Right renal cortex interstitium (tissue), 3 donors: Measurements from ENCODE around the gene DNAH1. TPM values are rescaled to one million over a fixed set of nuclear protein-coding genes. Genes with fewer than 3 reads are reported as not detected.
A peak's percentile ranks its signal among the peaks of the same experiment; 100 is the strongest.

Source experiments
- DNase-seq, 3 donors: peaks; one replicate each; pipeline ENCODE4 v3.0.0-alpha.2; 2013; ENCODE audit warnings: low read depth in 3 of 3, low spot score in 2 of 3
- polyA plus RNA-seq, 3 donors: library from polyadenylated mRNA; unstranded; fragments of 120-200 nt; gene quantifications; one replicate each; pipeline ENCODE4 v1.2.1, GENCODE V29; 2013; ENCODE audit not compliant: insufficient read length in 3 of 3

Gene DNAH1
- polyA plus RNA-seq, 3 donors = 6.5 to 8.1 (median 6.9) TPM

DNA sequence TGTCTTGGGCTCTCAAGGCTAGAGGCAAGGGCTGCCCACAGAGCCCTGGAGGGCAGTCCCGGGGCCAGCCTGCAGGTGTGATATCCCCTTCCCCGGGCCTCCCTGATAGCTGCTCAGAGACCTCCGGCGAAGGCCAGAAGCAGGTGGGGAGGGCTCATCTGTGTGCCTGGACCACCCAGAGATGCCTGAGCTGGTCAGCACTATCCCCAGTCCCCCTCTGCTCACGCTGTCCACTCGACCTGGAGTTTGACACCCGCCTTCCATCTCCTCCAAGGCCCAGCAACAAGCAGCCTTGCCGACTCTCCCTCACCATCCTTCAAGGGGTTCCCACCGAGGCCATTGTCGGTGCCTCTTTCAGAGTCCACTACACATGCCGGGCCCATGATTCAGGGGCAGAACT, 39.4 kb downstream of the DNAH1 start:
- DNase-seq = no peak

DNA sequence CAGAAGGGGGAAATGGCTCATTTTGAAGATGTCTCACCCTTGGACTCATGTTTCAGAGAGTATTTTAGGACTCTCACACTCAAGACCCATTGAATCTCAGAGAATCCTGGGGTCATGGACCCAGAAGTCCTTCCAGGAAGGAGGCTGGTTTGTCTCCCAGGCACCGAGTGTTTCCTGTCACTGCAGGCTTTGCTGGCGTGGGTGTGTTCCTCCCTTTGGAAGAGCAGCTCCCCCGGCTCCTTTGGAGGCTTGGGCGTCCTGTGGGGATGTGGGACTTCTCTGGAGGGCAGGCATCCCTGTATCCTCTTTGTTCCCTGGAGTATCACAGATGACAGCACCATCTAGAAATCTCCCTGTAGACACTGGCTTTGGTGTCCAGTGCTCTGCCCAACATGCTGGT, 40.0 kb downstream of the DNAH1 start:
- no peak for DNase-seq

DNA sequence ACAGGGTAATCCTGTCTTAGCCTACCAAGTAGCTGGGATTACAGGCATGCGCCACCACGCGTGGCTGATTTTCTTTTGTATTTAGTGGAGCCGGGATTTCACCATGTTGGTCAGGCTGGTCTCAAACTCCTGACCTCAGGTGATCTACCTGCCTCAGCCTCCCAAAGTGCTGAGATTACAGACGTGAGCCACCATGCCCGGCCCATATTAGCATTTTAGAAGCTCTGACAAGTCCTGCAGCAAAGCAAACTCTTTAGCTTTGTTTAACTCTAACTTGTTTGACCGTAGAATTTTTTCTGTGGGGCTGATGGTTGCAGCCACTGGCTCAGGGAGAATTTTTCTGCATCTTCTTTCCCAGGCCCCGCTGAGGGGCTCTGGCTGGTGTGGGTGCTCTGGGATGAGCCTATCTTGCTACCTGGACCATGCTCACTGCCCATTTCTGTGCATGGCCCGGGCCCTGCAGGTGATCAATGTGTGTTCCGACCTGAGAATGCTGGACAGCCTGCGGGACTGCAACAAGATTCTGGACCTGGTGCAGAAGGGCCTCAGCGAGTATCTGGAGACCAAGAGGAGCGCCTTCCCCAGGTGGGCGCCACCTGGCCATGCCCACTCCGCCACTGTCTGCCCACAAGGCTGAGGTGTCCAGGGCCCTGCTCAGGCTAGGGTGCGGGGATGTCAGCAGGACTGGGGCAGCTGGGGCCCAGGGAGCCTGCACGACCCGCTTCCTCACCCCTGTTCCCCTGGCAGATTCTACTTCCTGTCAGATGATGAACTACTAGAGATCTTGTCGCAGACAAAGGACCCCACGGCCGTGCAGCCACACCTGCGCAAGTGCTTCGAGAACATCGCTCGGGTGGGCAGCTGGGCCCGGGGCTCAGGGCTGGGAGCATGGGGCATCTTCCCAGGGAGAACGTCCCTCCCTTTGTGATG, 41.3 kb downstream of the DNAH1 start:
- DNase-seq = no peak

DNA sequence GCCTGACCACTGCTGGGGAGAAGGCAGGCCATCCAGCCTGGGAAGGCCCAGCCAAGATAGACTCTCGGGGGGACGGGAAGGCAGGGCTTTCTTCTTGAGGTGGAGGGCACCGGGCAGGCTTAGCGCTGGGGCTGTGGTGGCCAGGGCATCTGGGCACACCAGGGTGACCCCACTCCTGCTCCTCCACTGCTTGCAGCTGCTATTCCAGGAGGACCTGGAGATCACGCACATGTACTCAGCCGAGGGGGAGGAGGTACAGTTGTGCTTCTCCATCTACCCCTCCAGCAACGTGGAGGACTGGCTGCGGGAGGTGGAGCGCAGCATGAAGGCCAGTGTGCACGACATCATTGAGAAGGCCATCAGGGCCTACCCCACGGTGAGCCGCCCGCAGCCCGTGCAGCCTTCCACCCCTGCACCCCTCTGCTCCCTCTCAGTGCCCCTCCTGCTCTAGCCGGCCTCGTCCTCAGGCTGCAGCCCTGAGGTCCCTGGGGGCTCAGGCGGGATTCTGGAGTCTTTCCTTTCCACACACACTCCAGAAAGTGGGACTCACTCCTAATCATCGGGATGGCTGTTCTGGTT, 42.3 kb downstream of the DNAH1 start:
- no peak for DNase-seq

DNA sequence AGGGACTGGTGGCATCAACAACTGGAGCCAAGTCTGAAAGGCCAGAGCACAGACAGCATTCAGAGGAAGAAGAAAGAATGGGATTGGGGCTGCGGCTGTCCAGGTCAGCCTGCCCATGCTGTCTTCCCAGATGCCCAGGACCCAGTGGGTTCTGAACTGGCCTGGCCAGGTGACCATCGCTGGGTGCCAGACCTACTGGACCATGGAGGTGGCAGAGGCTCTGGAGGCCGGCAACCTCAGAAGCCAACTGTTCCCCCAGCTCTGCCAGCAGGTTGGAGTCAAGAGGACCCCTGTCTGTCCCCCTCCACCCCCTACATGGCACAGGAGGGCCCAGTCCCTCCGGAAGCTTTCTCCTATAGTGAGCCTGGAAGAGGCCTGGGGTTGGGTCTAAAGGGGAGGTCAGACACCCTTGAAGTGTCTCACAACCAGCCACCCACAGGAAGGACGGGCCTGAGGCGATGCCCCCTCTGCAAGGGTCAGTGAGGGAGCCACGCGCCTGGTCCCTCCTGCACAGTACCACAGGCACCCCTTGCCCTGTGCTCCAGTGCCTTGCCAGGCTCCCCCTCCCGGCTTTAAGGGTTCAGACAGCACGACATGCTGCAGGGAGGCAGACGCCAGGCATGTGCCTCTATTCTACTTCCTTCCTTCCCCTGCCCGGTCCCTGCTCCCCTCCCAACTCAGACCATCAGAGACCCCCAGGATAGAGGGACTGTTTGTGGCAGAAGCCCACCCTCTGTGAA, 43.2 kb downstream of the DNAH1 start:
- DNase-seq = no peak

DNA sequence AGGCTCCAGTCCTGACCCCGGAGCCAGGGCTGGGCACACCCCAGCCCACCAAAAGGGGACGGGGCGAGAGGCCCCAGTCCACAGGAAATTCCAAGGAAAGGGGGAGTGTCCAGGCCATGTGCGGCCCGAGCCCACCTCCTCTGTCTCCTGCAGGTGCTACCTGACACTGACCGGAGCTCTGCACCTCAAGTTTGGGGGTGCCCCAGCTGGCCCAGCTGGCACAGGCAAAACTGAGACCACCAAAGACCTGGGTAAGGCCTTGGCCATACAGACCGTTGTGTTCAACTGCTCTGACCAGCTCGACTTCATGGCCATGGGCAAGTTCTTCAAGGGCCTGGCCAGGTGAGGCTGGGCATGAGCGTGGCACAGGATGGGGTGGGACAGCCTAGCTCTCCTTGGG, 44.9 kb downstream of the DNAH1 start:
- DNase-seq = no peak

DNA sequence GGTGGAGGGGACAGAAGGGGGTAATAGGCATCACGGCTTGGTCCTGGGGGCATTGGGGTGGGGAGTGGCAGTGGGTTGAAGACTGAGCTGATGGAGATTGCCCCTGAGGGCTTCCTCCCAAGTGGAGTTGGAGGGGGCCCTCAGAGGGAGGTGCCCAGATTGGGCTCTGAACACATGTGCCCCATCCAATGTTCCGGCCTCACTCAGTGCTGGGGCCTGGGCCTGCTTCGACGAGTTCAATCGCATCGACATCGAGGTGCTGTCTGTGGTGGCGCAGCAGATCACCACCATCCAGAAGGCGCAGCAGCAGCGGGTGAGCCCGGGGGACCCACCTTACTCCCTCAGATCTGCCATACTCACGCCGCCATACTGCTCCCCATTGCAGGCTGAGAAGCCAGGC, 45.3 kb downstream of the DNAH1 start:
- DNase-seq = no peak

DNA sequence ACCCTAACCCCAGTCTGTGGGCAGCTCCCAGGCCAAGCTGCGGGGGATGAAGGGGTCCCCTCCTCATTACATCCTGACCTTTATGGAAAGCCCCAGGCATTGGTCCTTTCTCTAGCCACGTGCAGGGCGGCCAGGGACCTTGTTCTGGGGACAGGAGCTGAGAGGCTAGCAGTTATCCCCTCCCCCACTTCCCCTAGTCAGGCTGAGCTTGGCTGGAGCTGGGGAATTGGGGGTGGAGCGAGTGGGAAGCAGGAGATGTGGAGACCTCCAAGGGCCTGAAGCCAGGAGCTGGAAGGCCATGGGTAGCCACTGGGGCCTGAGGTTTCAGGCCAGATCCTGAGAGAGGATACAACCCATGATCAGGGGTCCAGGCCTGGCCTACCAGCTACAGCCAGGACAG, 45.8 kb downstream of the DNAH1 start:
- DNase-seq = peak in 1 of 3 donors; percentile 32

DNA sequence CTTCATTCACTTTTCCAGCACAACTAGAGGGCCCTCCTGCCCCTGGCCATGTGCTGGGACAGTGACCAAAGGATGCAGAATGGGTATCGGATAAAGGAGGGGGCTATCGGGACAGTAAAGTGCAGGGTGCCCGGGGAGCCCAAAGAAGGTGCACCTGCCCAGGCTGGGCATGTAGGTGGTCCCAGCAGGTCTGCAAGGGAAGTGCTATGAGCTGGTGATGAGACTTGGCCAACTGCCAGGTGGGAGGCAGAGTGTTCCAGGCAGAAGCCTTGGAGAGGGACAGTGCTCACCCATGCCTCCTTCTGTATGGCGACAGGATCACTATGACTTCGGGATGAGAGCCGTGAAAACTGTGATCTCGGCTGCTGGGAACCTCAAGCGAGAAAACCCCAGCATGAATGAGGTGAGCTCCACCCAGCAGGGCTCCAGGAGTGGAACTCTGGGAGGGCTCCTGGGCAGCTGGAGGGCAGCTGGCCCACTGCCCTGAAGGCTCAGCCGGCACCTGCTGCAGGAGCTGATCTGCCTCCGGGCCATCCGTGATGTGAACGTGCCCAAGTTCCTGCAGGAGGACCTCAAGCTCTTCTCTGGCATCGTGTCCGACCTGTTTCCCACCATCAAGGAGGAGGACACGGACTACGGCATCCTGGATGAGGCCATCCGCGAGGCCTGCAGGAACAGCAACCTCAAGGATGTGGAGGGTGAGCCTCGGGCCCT, 48.4 kb downstream of the DNAH1 start:
- no peak for DNase-seq

DNA sequence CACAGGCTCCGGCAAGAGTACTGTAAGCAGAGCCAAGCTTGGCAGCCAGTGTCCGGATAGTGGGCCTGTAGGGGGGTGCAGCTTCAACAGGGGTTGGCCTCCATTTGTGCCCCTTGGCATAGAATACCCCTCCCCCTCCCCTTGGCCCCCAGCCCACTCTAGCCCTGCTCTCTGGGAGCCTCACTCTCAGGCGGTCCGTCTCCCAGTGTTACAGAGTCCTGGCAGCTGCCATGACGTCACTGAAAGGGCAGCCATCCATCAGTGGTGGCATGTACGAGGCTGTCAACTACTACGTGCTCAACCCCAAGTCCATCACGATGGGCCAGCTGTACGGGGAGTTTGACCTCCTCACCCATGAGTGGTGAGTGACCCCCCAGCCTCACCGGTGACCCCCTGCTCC, 50.4 kb downstream of the DNAH1 start:
- no peak for DNase-seq

DNA sequence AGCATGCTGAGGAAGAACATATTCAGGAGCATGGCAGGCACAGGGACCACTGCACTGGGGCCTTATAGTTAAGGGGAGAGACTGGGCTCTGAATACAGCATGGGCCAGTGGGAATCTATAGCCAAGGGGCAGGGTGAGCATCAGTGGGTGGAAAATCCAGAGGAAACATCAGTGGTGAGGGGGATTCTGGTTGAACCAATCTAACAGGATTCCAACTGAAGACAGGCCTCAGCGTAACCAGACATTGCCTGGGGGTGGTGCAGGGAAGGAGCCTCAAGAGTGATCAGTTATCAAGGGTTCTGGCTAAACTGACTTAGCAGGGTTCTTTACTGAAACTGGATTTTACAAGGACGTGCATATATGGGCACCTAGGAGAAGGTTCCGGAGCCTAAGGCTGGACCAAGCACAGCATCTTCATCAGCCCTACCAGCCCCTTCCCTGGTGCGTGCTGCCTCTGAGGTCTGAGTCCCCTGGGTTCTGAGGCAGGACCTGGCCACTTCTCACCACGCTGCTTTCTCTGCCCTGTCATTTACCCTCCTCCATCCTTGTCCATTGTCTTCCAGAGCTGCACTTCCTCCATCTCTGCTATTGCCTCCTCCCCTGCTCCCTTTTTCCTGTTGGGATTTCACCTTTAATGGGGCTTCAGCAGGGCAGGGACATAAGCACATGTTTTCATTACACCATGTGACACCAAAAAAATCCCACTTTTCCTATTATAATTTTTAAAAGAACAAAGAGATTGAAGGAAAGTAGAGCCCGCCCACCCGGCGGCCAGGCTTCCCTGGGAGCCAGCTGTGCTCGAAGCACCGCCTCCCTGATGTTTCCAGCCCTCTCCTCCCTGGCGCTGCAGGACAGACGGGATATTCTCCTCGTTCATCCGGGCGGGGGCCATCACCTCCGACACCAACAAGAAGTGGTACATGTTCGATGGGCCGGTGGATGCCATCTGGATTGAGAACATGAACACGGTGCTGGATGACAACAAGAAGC, 52.1 kb downstream of the DNAH1 start:
- no peak for DNase-seq

DNA sequence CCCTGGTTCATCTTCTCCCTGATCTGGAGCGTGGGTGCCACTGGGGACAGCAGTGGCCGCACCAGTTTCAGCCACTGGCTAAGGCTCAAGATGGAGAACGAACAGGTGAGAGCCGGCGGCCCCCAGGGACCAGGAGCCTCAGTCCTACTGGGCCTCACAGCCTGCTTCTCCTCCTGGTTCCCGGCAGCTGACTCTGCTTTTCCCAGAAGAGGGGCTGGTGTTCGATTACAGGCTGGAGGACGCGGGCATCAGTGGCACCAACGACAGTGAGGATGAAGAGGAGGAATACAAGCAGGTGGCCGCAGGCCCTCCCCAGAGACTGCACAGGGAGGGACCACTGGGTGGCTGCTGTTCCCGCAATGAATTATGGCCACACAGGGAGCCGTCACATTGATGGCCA, 54.4 kb downstream of the DNAH1 start:
- DNase-seq = no peak

DNA sequence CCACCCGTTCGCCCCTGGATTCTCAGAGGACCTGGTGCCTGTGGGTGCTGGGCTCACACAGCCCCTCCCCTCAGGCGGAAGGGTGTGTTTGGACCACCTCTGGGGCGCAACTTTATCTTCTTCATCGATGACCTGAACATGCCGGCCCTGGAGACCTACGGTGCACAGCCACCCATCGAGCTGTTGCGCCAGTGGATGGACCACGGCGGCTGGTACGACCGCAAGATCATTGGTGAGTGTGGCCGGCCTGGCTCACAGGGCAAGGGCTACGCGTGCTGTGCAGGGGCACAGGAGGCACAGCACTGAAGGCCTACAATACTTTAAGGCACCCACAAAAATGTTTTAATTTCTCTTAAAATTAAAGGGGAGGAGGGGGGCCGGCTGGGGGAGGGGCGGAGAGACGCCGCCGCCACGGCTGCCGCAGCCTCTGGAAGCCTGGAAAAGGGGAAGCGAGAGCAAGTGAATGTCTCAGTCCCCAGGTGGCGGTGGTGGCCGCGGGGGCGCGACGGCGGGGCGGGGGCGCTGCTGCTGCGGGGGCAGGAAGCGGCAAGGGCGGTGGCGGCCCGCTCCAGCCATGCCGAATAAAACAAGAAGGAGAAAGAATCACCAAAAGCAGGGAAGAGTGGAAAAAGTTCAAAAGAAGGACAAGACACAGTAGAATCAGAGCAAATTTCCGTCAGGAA, 56.8 kb downstream of the DNAH1 start:
- DNase-seq = no peak

DNA sequence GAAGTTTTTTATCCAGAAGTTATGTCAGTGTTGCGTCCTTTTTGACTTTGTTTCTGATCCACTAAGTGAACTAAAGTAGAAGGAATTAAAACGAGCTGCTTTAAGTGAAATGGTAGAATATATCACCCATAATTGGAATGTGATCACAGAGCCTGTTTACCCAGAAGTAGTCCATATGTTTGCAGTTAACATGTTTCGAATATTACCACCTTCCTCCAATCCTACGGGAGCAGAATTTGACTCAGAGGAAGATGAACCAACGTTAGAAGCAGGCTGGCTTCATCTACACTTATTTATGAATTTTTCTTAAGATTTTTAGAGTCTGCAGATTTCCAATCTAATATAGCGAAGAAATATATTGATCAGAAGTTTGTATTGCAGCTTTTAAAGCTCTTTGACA, 57.6 kb downstream of the DNAH1 start:
- DNase-seq = no peak

DNA sequence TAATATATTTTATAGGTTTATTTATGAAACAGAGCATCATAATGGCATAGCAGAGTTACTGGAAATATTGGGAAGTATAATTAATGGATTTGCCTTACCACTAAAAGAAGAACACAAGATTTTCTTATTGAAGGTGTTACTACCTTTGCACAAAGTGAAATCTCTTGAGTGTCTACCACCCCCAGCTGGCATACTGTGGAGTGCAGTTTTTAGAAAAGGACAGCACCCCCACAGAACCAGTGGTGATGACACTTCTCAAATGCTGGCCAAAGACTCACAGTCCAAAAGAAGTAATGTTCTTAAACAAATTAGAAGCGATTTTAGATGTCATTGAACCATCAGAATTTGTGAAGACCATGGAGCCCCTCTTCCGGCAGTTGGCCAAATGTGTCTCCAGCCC, 58.1 kb downstream of the DNAH1 start:
- no peak for DNase-seq

DNA sequence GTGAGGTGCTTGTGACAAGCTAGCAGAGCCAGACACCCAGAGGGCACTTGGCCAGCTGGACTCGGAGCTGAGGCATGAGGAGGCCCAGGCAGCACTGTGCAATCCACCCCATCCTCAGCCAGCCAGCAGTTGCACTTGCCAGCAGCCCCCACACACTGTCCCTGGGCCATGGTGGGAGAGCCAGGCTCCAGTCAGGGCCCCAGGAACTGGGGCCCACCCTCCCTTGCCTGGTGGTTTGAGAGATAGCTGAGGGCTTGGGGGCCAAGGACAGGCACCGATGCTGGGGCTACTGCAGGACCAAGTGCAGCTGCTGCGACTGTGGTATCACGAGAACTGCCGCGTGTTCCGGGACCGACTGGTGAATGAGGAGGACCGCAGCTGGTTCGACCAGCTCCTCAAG, 63.5 kb downstream of the DNAH1 start:
- DNase-seq = no peak

DNA sequence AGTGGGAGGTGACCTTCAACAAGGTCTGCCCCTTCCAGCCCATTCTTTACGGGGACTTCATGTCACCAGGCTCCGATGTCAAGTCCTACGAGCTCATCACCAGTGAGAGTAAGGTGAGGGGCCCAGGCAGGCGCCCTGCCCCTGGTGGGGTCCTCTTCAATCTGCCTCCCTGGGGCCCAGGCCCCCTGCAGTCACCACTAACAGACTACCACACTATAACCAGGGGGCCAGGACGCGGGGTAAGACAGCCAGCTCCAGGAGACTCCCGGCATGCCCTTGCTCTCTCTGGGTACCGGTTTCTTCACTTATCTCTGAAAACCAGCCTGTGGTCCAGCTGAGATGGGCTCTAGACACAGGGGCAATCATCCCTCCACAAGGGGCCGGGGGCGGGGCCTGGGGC, 63.9 kb downstream of the DNAH1 start:
- DNase-seq = no peak

DNA sequence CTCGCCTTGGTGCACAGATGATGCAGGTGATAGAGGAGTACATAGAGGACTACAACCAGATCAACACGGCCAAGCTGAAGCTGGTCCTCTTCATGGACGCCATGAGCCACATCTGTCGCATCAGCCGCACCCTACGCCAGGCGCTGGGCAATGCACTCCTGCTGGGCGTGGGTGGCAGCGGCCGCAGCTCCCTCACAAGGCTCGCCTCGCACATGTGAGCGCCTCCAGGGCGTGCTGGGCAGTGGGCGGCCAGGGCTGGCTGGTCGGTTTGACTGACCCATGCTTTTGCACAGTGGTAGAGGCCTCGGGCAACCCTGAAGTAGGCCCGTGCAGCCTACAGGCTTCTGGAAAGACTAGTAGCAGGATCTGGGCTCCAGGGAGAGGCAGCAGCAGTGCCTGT, 65.5 kb downstream of the DNAH1 start:
- DNase-seq = no peak

DNA sequence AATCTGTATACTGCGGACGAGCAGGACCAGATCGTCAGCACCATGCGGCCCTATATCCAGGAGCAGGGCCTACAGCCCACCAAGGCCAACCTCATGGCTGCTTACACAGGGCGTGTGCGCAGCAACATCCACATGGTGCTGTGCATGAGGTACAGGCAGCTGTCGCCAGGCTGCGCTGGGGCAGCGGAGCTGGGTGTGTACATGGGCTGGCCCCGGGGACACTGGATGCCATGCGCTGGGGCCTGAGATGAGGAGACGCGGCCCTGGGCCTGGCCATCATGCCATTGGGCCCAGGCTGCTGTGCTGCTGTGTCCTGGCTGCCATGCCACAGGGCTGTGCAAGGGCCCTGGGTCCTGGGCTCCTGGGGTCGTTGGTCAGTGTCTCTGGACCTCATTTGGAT, 67.3 kb downstream of the DNAH1 start:
- no peak for DNase-seq
